LNCAP (cell line): Measurements from ENCODE around the gene SH3BP5L.

ENCODE experiments used
- TF ChIP-seq, protein P1 (sequence below): fragments of 450-650 bp; IDR thresholded peaks from 2 replicates; pipeline ENCODE4 v1.5.1; 2017; ENCODE audit warnings: mild to moderate bottlenecking

Gene SH3BP5L

DNA sequence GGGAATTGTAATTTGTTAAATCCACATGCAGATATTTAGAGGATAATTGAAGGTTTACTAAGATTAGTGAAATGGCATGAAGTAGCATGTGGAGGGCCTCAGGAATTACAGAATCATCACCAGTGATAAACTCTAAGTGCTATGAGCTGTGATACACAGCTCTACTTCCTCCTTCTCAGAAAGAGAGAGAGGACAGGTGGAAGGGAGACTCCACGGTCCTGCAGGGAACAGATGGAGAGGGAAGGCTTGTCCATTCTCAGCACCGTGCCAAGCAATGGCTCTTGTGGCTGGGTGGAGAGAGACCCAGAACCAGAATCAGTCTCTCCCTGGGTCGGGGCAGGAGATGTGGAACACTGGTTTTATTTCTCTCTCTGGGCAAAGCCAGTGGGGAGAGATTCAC lies 42.3 kb downstream of the SH3BP5L start:
- TF ChIP-seq, protein P1, sequence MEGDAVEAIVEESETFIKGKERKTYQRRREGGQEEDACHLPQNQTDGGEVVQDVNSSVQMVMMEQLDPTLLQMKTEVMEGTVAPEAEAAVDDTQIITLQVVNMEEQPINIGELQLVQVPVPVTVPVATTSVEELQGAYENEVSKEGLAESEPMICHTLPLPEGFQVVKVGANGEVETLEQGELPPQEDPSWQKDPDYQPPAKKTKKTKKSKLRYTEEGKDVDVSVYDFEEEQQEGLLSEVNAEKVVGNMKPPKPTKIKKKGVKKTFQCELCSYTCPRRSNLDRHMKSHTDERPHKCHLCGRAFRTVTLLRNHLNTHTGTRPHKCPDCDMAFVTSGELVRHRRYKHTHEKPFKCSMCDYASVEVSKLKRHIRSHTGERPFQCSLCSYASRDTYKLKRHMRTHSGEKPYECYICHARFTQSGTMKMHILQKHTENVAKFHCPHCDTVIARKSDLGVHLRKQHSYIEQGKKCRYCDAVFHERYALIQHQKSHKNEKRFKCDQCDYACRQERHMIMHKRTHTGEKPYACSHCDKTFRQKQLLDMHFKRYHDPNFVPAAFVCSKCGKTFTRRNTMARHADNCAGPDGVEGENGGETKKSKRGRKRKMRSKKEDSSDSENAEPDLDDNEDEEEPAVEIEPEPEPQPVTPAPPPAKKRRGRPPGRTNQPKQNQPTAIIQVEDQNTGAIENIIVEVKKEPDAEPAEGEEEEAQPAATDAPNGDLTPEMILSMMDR: no peak

DNA sequence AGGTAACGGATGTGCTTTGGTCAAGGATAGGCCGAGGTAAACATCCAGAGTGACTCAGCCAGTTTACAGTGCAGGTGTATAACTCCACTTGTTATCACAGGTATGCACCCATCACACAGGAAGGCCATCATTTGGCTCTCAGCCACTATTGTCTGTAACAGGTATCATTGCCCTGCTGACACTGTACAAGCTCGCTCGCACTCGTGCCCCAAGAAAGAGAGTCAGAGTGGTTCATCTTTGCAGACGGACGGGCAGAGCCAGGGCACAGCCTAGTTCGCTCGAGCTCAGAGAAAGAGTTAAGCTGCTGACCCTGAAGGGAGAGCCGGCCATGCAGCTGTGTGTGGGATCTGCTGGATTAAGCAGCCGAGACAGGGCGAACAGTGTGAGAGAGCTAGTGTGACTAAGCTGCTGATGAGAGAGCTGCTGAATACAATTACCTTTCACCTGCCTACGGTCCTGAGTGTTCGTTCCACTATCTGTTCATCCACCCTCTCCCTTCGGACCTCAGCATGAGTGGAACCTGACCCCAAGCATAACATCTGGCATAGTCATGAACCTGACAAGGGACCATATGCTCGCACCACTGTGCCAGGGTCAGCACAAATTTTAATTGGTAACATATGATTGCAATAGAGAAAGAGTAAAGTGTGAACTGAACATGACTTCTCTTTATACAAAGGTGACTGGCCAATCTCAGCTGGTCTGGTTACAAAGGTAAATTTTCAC lies 43.1 kb downstream of the SH3BP5L start:
- TF ChIP-seq, protein P1: no peak

DNA sequence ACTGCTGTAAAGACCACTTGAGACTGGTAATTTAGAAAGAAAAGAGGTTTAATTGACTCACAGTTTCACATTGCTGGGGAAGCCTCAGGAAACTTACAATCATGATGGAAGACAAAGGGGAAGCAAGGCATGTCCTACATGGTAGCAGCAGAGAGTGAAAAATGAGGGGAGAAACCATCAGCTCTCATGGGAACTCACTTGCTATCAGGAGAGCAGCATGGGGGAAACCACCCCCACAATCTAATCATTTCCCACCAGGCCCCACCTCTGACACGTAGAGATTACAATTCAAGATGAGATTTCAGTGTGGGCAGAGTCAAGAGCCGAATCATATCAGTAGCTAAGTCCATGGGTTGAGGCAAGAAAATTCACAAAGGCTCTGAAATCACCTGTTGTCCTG lies 46.4 kb downstream of the SH3BP5L start:
- TF ChIP-seq, protein P1: no peak

DNA sequence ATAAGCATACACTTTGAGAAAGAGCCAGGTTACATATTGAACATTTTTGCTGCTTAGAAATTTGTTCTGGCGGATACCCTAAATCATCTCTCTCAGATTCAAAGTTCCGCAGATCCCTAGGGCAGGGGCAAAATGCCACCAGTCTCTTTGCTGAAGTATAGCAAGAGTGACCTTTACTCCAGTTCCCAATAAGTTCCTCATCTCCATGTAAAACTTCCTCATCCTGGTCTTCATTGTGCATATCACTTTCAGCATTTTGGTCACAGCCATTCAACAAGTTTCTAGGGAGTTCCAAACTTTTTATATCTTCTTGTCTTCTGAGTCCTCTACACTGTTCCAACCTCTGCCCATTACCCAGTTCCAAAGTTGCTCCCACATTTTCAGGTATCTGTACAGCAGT lies 46.8 kb downstream of the SH3BP5L start:
- TF ChIP-seq, protein P1: no peak

DNA sequence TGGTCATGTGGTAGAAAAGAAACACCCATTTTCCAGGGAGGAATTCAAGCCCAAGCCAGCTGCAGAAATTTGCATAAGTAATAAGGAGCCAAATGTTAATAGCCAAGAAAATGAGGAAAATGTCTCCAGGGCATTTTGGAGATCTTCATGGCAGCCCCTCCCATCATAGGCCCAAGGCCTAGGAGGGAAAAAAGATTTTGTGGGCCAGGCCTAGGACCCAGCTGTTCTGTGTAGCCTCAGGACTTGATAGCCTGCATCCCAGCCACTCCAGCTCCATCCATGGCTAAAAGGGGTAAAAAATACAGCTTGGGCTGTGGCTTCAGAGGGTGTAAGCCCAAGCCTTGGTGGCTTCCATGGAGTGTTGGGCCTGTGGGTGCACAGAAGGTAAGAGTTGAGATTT lies 48.7 kb downstream of the SH3BP5L start:
- TF ChIP-seq, protein P1: no peak

DNA sequence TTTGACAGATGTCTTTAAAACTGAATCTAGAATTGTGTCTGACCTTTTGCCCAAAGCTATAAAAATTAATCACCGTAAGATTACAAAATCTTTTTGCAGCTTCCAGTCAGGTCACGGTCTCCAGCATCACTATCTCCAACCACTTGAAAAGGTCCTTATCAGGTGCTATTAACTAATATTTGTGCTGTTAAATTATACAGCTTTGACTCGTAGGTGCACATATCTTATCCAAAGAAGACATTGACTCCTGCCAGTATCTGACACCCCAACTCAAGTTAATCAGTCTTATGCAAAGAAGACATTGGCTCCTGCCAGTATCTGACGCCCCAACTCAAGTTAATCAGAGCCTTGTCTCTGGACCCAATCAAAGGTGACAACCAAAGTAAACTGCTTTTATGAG lies 50.3 kb downstream of the SH3BP5L start:
- TF ChIP-seq, protein P1: no peak
